DND-41 (cell line): Measurements from ENCODE around the gene LSS.
A peak's percentile ranks its signal among the peaks of the same experiment; 100 is the strongest.

ENCODE experiments used
- ATAC-seq: fragments of 200-7000 bp; cut with Tn5 transposase; 3 replicates; pipeline ENCODE4 v1.9.1; 2021; ENCODE audit warnings: low read depth; ENCODE audit not compliant: insufficient read depth
- DNase-seq: peaks from one replicate; pipeline ENCODE4 v3.0.0-alpha.2; 2020
- H2AFZ ChIP-seq: 2 replicates; pipeline ENCODE4 v1.6.0; 2012; ENCODE audit warnings: low read depth, low read length
- H3K27ac ChIP-seq: 2 replicates; pipeline ENCODE4 v1.5.1; 2012; ENCODE audit warnings: low read length, inconsistent platforms
- H3K27me3 ChIP-seq: fragments of 200-600 bp; sonication (generic); 2 replicates; pipeline ENCODE4 v1.6.0; 2012; ENCODE audit warnings: low read length, mild to moderate bottlenecking, inconsistent platforms; ENCODE audit not compliant: insufficient read depth, poor library complexity
- H3K36me3 ChIP-seq: 2 replicates; pipeline ENCODE4 v1.5.1; 2012; ENCODE audit warnings: low read length, inconsistent platforms; ENCODE audit not compliant: insufficient read depth
- H3K4me1 ChIP-seq: 2 replicates; pipeline ENCODE4 v1.5.1; 2012; ENCODE audit warnings: mild to moderate bottlenecking, low read length; ENCODE audit not compliant: insufficient read depth
- H3K4me2 ChIP-seq: 2 replicates; pipeline ENCODE4 v1.6.0; 2012; ENCODE audit warnings: mild to moderate bottlenecking, moderate library complexity, low read length, inconsistent platforms; ENCODE audit not compliant: insufficient read depth
- H3K4me3 ChIP-seq, 2 experiments: fragments of 200-600 bp in 1 of 2; shearing (Covaris generic) in 1 of 2; 2 replicates each; pipeline ENCODE4 v1.5.1; 2012 to 2016; ENCODE audit warnings: inconsistent platforms in 2 of 2, low read length in 2 of 2, mild to moderate bottlenecking in 2 of 2, low read depth in 1 of 2, moderate library complexity in 1 of 2
- H3K79me2 ChIP-seq: 2 replicates; pipeline ENCODE4 v1.6.0; 2012; ENCODE audit warnings: low read length, inconsistent platforms; ENCODE audit not compliant: insufficient read depth
- H3K9ac ChIP-seq: 2 replicates; pipeline ENCODE4 v1.6.0; 2012; ENCODE audit warnings: low read depth, mild to moderate bottlenecking, inconsistent platforms, low read length, moderate library complexity
- H3K9me3 ChIP-seq: 2 replicates; pipeline ENCODE4 v1.5.1; 2012; ENCODE audit warnings: low read length, moderate library complexity, mild to moderate bottlenecking, inconsistent platforms; ENCODE audit not compliant: insufficient read depth, severe bottlenecking
- H4K20me1 ChIP-seq: 2 replicates; pipeline ENCODE4 v1.6.0; 2012; ENCODE audit warnings: low read length; ENCODE audit not compliant: insufficient read depth
- EZH2 ChIP-seq: IDR thresholded peaks from 3 replicates; pipeline ENCODE4 v1.6.1; 2012; ENCODE audit warnings: borderline replicate concordance, low read depth, mild to moderate bottlenecking, moderate library complexity, low read length, inconsistent platforms; ENCODE audit not compliant: severe bottlenecking
- TF ChIP-seq, protein P1 (sequence below): IDR thresholded peaks from 2 replicates; pipeline ENCODE4 v1.5.1; 2012; ENCODE audit warnings: borderline replicate concordance, low read length, moderate library complexity, mild to moderate bottlenecking; ENCODE audit not compliant: poor library complexity, severe bottlenecking; ENCODE audit errors: extremely low read depth

The LSS gene

DNA sequence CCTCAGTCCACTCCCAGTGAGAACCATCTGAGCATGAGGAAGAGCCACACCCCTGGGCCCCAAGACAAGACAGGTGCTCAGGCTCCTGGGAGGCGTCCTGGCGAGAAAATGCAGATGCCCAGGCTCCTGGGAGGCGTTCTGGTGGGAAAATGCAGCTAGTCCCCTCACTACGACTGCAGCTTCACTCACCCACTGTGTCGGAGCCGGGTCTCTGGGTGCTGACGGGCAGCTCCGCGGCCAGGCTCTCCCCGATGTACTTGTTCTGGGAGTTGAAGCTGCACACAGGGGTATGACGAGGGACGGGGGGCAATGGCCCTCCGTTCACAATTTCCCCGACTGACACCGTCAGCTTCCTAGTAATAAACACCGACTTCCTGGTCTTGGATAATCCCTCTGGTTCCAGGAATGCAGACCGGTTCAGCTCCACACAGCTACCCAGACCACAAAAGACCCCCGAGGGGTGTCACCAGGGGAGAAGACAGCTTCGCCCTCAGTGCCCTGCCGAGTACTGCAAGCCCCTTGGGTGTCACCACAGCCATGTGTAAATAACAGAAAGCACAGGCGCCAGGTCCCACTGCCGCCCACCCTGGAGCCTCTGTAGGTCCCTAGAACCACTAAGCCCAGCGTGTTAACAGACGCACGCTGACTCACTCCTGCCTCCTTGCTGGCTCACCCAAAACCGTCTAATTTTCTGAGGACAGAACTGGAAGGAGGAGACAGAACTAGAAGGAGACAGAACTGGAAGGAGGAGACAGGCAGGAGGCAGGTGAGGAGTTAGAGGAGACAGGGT lies 37.4 kb upstream of the LSS start:
- H3K9ac ChIP-seq: no peak overlapping the region
- H3K9me3 ChIP-seq: no peaks in the 10 kb centered on the region
- no peak overlapping the region for H3K4me3 ChIP-seq
- H2AFZ ChIP-seq: no peak overlapping the region
- TF ChIP-seq, protein P1, sequence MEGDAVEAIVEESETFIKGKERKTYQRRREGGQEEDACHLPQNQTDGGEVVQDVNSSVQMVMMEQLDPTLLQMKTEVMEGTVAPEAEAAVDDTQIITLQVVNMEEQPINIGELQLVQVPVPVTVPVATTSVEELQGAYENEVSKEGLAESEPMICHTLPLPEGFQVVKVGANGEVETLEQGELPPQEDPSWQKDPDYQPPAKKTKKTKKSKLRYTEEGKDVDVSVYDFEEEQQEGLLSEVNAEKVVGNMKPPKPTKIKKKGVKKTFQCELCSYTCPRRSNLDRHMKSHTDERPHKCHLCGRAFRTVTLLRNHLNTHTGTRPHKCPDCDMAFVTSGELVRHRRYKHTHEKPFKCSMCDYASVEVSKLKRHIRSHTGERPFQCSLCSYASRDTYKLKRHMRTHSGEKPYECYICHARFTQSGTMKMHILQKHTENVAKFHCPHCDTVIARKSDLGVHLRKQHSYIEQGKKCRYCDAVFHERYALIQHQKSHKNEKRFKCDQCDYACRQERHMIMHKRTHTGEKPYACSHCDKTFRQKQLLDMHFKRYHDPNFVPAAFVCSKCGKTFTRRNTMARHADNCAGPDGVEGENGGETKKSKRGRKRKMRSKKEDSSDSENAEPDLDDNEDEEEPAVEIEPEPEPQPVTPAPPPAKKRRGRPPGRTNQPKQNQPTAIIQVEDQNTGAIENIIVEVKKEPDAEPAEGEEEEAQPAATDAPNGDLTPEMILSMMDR: no peak
- TF ChIP-seq EZH2: no peak
- no peaks in the 10 kb centered on the region for H3K4me1 ChIP-seq
- no peak overlapping the region for H3K4me2 ChIP-seq
- ATAC-seq (no peak; the same call in 2 of the 3 replicates), DNase-seq (no peak)
- H3K36me3 ChIP-seq: peaks cover 83% of the 10 kb centered on the region
- no peak overlapping the region for H3K27ac ChIP-seq
- peaks cover 34% of the 10 kb centered on the region for H4K20me1 ChIP-seq
- H3K27me3 ChIP-seq: no peaks in the 10 kb centered on the region
- H3K79me2 ChIP-seq: peaks cover 2% of the 10 kb centered on the region; the same call in 1 of the 2 replicates

DNA sequence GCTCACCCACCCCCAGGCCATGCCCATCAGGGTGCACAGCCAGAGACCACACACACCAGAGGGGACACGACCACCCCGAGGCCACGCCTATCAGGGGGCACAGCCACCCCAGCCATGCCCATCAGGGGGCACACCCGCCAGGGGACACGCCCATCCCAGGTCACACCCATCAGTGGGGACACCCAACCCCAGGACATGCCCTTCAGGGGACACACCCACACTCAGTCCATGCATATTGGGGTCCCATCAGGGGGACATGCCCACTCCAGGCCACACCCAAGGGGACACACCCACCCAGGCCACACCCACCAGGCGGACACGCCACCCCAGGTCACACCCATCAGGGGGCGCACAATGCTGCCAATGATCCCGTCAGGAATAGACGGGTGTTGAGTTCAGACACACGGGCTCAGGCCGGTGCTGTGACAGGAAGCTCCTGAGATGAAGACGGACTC lies 36.1 kb upstream of the LSS start:
- H3K9me3 ChIP-seq: no peaks in the 10 kb centered on the region
- H3K9ac ChIP-seq: no peak overlapping the region
- peaks cover 83% of the 10 kb centered on the region for H3K36me3 ChIP-seq
- no peak overlapping the region for H3K4me3 ChIP-seq
- TF ChIP-seq, protein P1: peak; percentile 7
- TF ChIP-seq EZH2: no peak
- no peaks in the 10 kb centered on the region for H3K4me1 ChIP-seq
- no peak overlapping the region for H3K4me2 ChIP-seq
- H3K27me3 ChIP-seq: no peaks in the 10 kb centered on the region
- peaks cover 35% of the 10 kb centered on the region for H4K20me1 ChIP-seq
- DNase-seq (no peak), ATAC-seq (0 out of 3 replicates have a peak, but pooled peaks have one; percentile 19)
- H2AFZ ChIP-seq: no peak overlapping the region
- peaks cover 2% of the 10 kb centered on the region; the same call in 1 of the 2 replicates for H3K79me2 ChIP-seq
- no peak overlapping the region for H3K27ac ChIP-seq

DNA sequence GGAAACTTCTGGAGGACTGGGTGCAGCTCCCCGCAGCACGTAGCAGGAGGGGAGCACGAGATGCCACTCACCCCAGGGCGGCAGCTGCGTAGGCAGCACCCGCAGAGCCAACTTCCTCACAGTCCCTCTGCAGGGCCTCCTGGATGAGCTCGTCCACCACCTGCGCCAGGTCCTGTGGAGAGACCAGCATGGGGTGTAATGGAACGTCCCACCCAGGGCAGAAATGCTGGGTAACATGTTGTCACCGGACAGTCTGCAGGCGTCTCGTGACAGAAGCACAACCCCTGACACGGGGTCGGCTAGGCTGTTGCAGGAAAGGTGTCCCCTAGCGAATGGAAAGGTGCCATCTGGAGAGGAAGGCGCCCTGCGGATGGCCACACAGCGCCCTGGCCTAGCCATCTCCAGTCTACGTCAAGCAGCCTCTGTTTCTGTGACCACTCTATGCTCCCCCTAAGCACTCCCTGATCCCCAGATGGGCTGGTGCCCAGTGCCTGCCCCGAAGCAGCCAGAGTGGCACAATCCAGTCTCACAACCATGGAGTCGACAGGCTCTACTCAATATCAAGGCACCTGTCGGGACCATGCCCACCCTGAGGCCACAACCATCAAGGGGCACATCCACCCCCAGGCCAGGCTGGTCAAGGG lies 35.6 kb upstream of the LSS start:
- Histone ChIP-seq H3K27ac (no peak overlapping the region), H3K9ac (no peak overlapping the region), H3K36me3 (peaks cover 83% of the 10 kb centered on the region), H3K79me2 (peaks cover 2% of the 10 kb centered on the region; the same call in 1 of the 2 replicates), H4K20me1 (peaks cover 31% of the 10 kb centered on the region), H3K4me3 (no peak overlapping the region), H3K27me3 (no peaks in the 10 kb centered on the region), H2AFZ (no peak overlapping the region), H3K4me1 (no peaks in the 10 kb centered on the region), H3K9me3 (no peaks in the 10 kb centered on the region), H3K4me2 (no peak overlapping the region)
- no peak for DNase-seq
- no peak for ATAC-seq
- no peak for TF ChIP-seq EZH2
- TF ChIP-seq, protein P1: no peak
